Heart right ventricle (tissue), 16 donors: ENCODE data around the gene TJP1. TPM values are rescaled to one million over a fixed set of nuclear protein-coding genes. Genes with fewer than 3 reads are reported as not detected.

Source experiments
- ATAC-seq, 8 donors: fragments of 200-7000 bp; cut with Tn5 transposase; one replicate each; pipeline ENCODE4 v1.9.1; 2020; ENCODE audit warnings: mild to moderate bottlenecking in 8 of 8, moderate library complexity in 8 of 8, moderate number of reproducible peaks in 1 of 8
- DNase-seq, 2 donors: peaks; one replicate each; pipeline ENCODE4 v3.0.0-alpha.2; 2020
- H3K27ac ChIP-seq, 10 donors: fragments of 200-600 bp; sonication (generic) in 2 of 10; one replicate each; pipeline versions ENCODE4 v1.5.0 to v1.8.0; 2020 to 2022; ENCODE audit warnings: mild to moderate bottlenecking in 3 of 10
- H3K27me3 ChIP-seq, 7 donors: fragments of 200-600 bp; one replicate each; pipeline ENCODE4 v1.8.0; 2021 to 2022; ENCODE audit warnings: mild to moderate bottlenecking in 2 of 7
- H3K36me3 ChIP-seq, 9 donors: fragments of 200-600 bp; sonication (generic) in 1 of 9; one replicate each; pipeline versions ENCODE4 v1.5.0 to v1.8.0; 2020 to 2022; ENCODE audit warnings: mild to moderate bottlenecking in 2 of 9
- H3K4me1 ChIP-seq, 9 donors: fragments of 200-600 bp; sonication (generic) in 1 of 9; one replicate each; pipeline versions ENCODE4 v1.5.0 to v1.8.0; 2020 to 2022; ENCODE audit warnings: mild to moderate bottlenecking in 4 of 9
- H3K4me3 ChIP-seq, 10 donors: fragments of 200-600 bp; sonication (generic) in 2 of 10; one replicate each; pipeline versions ENCODE4 v1.5.0 to v1.8.0; 2020 to 2022; ENCODE audit warnings: mild to moderate bottlenecking in 7 of 10, moderate library complexity in 2 of 10
- H3K9me3 ChIP-seq, 11 donors: fragments of 200-600 bp in 10 of 11; sonication (generic) in 2 of 11; one replicate each; pipeline versions ENCODE4 v1.5.0 to v1.8.0; 2013 to 2022; ENCODE audit warnings: mild to moderate bottlenecking in 2 of 11, control low read depth in 1 of 11, moderate library complexity in 1 of 11
- CTCF ChIP-seq, 9 donors: fragments of 200-600 bp; sonication (generic) in 2 of 9; IDR thresholded peaks; one replicate each; pipeline versions ENCODE4 v1.5.0 to v1.8.0; 2021 to 2022; ENCODE audit warnings: antibody characterized with exemption in 9 of 9, mild to moderate bottlenecking in 5 of 9, moderate library complexity in 1 of 9
- WGBS, 2 donors: extraction: QIAGEN DNeasy Blood & Tissue Kit; methylation state at CpG; one replicate each; pipeline ENCODE4 v1.1.7; 2013; ENCODE audit warnings: inconsistent platforms in 1 of 2; 5-methylcytosine and 5-hydroxymethylcytosine counted together
- intact Hi-C, 10 donors: fragments of 100-400 bp; cut with DNase I; formaldehyde crosslinking; loops; one replicate each; pipeline versions ENCODE4 v1.11.1 to v1.14.2; 2022
- polyA plus RNA-seq, 2 donors: library from polyadenylated mRNA; stranded (reverse); fragments of 200-250 nt; gene quantifications; one replicate each; pipeline ENCODE4 v1.2.3, GENCODE V29; 2013
- total RNA-seq, 10 donors: library from RNA; stranded (reverse); fragmentation: NEBNext Ultra II Directional in 3 of 10; extraction: Animal tissue kit (Norgen Biotek cat#: 25700) in 3 of 10; gene quantifications; one replicate each; pipeline versions ENCODE4 v1.2.1 to v1.2.4, GENCODE V29; 2021 to 2023
- donor health status: Arrhythmogenic right ventricular cardiomyopathy.
- donor health status: ischemic (EF 13 %, LVEDD 7.1; RV severe dilation, severe dysfunction).
- donor health status: healthy with polysubstance abuse.
- donor health status: DM: no; HTN: yes; CAD: no.
- donor health status: DM: no; HTN: no; CAD: no.
- donor health status: ischemic (EF 25% LVEDD 6.9; RV normal size, moderate dysfunction).
- donor health status: ischemic (EF 25% LVEDD 5.7; RV mildly dilated, moderate dysfunction).
- donor health status: healthy.
- donor health status: DM: yes; HTN: yes; CAD: no.
- donor health status: Ischemic cardiomyopathy.
- donor health status: ischemic (EF 35%, LVEDD 5.7; RV mildly dilated, moderate dysfunction).
- donor health status: nonischemic (EF 11% LVEDD 7.7; RV severe dilation, severe dysfunction).
- donor health status: DM: yes; HTN: yes; CAD: no.
- donor health status: PGD.
- donor health status: ischemic (EF 29% LVEDD 5.4; RV normal size, mild dysfunction).
- donor health status: nonischemic (EF 23%, LVEDD 6.1; RV moderate dilation, normal function).

TJP1 gene
- total and polyA plus RNA-seq, 12 donors, result 22.8 to 166 (median 118) TPM

- intact Hi-C loops, result loop anchor here in 1 of 10 donors (5.0 kb wide), 1 partner anchor 33 kb away; no protein-coding TSS in a partner anchor
- Histone ChIP-seq H3K36me3 (peaks cover 0 to 20% (median 4%) of the 10 kb centered on the region in 9 donors), H3K27ac (peak overlapping the region in 7 of 10 donors; percentile 60 to 78 (median 69)), H3K9me3 (peaks cover 0 to 5% (median 0%) of the 10 kb centered on the region in 11 donors), H3K27me3 (no peaks in the 10 kb centered on the region), H3K4me3 (peak overlapping the region in 4 of 10 donors; percentile 0 to 44 (median 38)), H3K4me1 (peaks cover 6 to 80% (median 58%) of the 10 kb centered on the region in 9 donors)
- no peak for DNase-seq
- 59 to 75% methylated on average over 3 of the region's 3 CpGs for WGBS, 2 donors
- ATAC-seq, result no peak
- no peak for TF ChIP-seq CTCF (IDR thresholded peaks at IDR 0.05)
Observed at GRCh38 chr15:29799859-29800258, 22.4 kb downstream of the TJP1 start.

- DNase-seq, result no peak
- no peak overlapping the region for H3K4me3 ChIP-seq
- intact Hi-C loops, result no loop called here
- peaks cover 0 to 29% (median 7%) of the 10 kb centered on the region in 9 donors for H3K36me3 ChIP-seq
- H3K27me3 ChIP-seq, result no peaks in the 10 kb centered on the region
- WGBS, 2 donors, result 72 to 79% methylated on average over 1 of the region's 1 CpG
- peaks cover 0 to 59% (median 27%) of the 10 kb centered on the region in 9 donors for H3K4me1 ChIP-seq
- ATAC-seq, result no peak
- peak overlapping the region in 2 of 10 donors; percentile 7 to 36 for H3K27ac ChIP-seq
- TF ChIP-seq CTCF (IDR thresholded peaks at IDR 0.05), result no peak
- peaks cover 0 to 5% (median 0%) of the 10 kb centered on the region in 11 donors for H3K9me3 ChIP-seq
Observed at GRCh38 chr15:29795610-29796009, 26.7 kb downstream of the TJP1 start.

- Histone ChIP-seq H3K4me1 (peaks cover 0 to 56% (median 21%) of the 10 kb centered on the region in 9 donors), H3K36me3 (peaks cover 0 to 18% (median 3%) of the 10 kb centered on the region in 9 donors), H3K9me3 (peaks cover 0 to 5% (median 0%) of the 10 kb centered on the region in 11 donors), H3K27me3 (no peaks in the 10 kb centered on the region), H3K4me3 (no peak overlapping the region), H3K27ac (no peak overlapping the region)
- ATAC-seq (no peak), DNase-seq (no peak)
- WGBS, 2 donors, result 80 to 85% methylated on average over 2 of the region's 2 CpGs
- TF ChIP-seq CTCF (IDR thresholded peaks at IDR 0.05), result no peak
- intact Hi-C loops, result no loop called here
Observed at GRCh38 chr15:29792426-29793159, 29.7 kb downstream of the TJP1 start.

- ATAC-seq (no peak), DNase-seq (no peak)
- intact Hi-C loops, result no loop called here
- TF ChIP-seq CTCF (IDR thresholded peaks at IDR 0.05), result no peak
- peaks cover 0 to 67% (median 35%) of the 10 kb centered on the region in 9 donors for H3K4me1 ChIP-seq
- H3K9me3 ChIP-seq, result peaks cover 0 to 4% (median 0%) of the 10 kb centered on the region in 11 donors
- no peak overlapping the region for H3K27ac ChIP-seq
- WGBS, 2 donors, result 91 to 93% methylated on average over 6 of the region's 6 CpGs
- H3K36me3 ChIP-seq, result peaks cover 0 to 13% (median 3%) of the 10 kb centered on the region in 9 donors
- H3K27me3 ChIP-seq, result no peaks in the 10 kb centered on the region
- H3K4me3 ChIP-seq, result no peak overlapping the region
Observed at GRCh38 chr15:29790607-29791006, 31.7 kb downstream of the TJP1 start.
